ENCODE data around the gene NAGLU.

GRCh38 chr17:42514279-42514678, 21.8 kb upstream of the NAGLU start:
- TF ChIP-seq CTCF (IDR thresholded peaks at IDR 0.05) (no peak), EZH2 (IDR thresholded peaks at IDR 0.05) (no peak)
